ENCODE data around the gene WDR72. TPM values are rescaled to one million over a fixed set of nuclear protein-coding genes. Genes with fewer than 3 reads are reported as not detected.

The WDR72 gene
- total and polyA plus RNA-seq, 2 of the 8 experiments (the other 6 are each of a cell fraction or from before 2014, with no cell fraction given), result 1.2 to 1.9 TPM

GRCh38 chr15:53710906-53711305, 48.6 kb downstream of the WDR72 start:
- no peak overlapping the region for H4K8ac ChIP-seq (ENCODE audit: extremely low read depth, insufficient read depth, low read length)
- H3K4me1 ChIP-seq (replicated peaks in 1 of 4; ENCODE audit: control insufficient read depth in 3 of 4, insufficient read depth in 4 of 4, low read length in 3 of 4), result no peaks in the 10 kb centered on the region
- no peaks in the 10 kb centered on the region for H3K79me1 ChIP-seq (ENCODE audit: low read depth, low read length)
- no peaks in the 10 kb centered on the region for H3K79me2 ChIP-seq (ENCODE audit: control insufficient read depth in 1 of 2, insufficient read depth in 2 of 2, low read length in 2 of 2)
- ChIA-PET CTCF (ENCODE audit: partially characterized antibody) (no interaction called here), POLR2A (ENCODE audit: partially characterized antibody) (no interaction called here)
- no peak overlapping the region for H3K9ac ChIP-seq (replicated peaks in 1 of 4; ENCODE audit: extremely low read depth in 1 of 4, low read depth in 3 of 4, low read length in 3 of 4)
- no peak overlapping the region for H4K91ac ChIP-seq (replicated peaks; ENCODE audit: insufficient read length, low read length)
- no peak overlapping the region for H3K4ac ChIP-seq (replicated peaks; ENCODE audit: insufficient read length, low read depth, low read length)
- H3K9me3 ChIP-seq (ENCODE audit: insufficient read depth in 2 of 2, low read depth in 1 of 2, low read length in 1 of 2), result no peaks in the 10 kb centered on the region
- H4K20me1 ChIP-seq (replicated peaks in 1 of 2; ENCODE audit: control insufficient read depth in 1 of 2, insufficient read depth in 2 of 2, low read length in 2 of 2), result no peaks in the 10 kb centered on the region
- WGBS, 2 experiments (ENCODE audit: extremely low coverage in 1 of 2, insufficient coverage in 1 of 2, insufficient read length in 1 of 2, insufficient replicate concordance in 2 of 2, low coverage in 1 of 2, low lambda C conversion rate in 2 of 2, missing lambda C conversion rate in 1 of 2), result 81% methylated on average over 4 of the region's 4 CpGs; no CpG with 5 or more reads in 1 of the 2 experiments
- H3K56ac ChIP-seq (replicated peaks; ENCODE audit: insufficient read length, low read depth, low read length), result no peak overlapping the region
- no peaks in the 10 kb centered on the region for H3K23me2 ChIP-seq (ENCODE audit: low read depth, low read length)
- DNase-seq (ENCODE audit: low read depth in 1 of 2, low spot score in 2 of 2) (no peak), FAIRE-seq (no peak)
- no peaks in the 10 kb centered on the region for H3K27me3 ChIP-seq (replicated peaks in 1 of 4; ENCODE audit: control insufficient read depth in 3 of 4, extremely low read depth in 1 of 4, insufficient read depth in 3 of 4, low read length in 3 of 4)
- H3K36me3 ChIP-seq (ENCODE audit: control insufficient read depth in 2 of 4, insufficient read depth in 4 of 4, low read length in 3 of 4), result no peaks in the 10 kb centered on the region
- no peak overlapping the region for H2BK120ac ChIP-seq (replicated peaks; ENCODE audit: low read depth, low read length)
- no peak overlapping the region for H2BK12ac ChIP-seq (ENCODE audit: low read depth, low read length)
- H2AK5ac ChIP-seq (ENCODE audit: low read depth, low read length), result no peak overlapping the region
- no peak overlapping the region for H3K23ac ChIP-seq (ENCODE audit: insufficient read length)
- H3K27ac ChIP-seq (ENCODE audit: low read depth, low read length), result no peak overlapping the region
- H3K4me2 ChIP-seq (ENCODE audit: insufficient read depth in 1 of 2, low read depth in 2 of 2, low read length in 2 of 2), result no peak overlapping the region
- no peak overlapping the region for H3K18ac ChIP-seq (ENCODE audit: extremely low read depth, low read length)
- no peak overlapping the region for H2BK15ac ChIP-seq (ENCODE audit: low read length)
- no peak overlapping the region for H4K5ac ChIP-seq (ENCODE audit: insufficient read length, low read depth, low read length)
- no peak overlapping the region for H2AFZ ChIP-seq (ENCODE audit: low read length)
- H3K4me3 ChIP-seq (ENCODE audit: extremely low read depth in 1 of 4, insufficient read depth in 2 of 4, low read depth in 3 of 4, low read length in 4 of 4), result no peak overlapping the region
- H2BK5ac ChIP-seq (ENCODE audit: low read depth, low read length), result no peak overlapping the region
- H3K14ac ChIP-seq (ENCODE audit: insufficient read length), result no peak overlapping the region
- H2BK20ac ChIP-seq (ENCODE audit: low read length), result no peak overlapping the region
- TF ChIP-seq TCF12 (IDR thresholded peaks at IDR 0.05; ENCODE audit: low read depth, low read length) (no peak), CREB1 (IDR thresholded peaks at IDR 0.05) (no peak), CBX8 (IDR thresholded peaks at IDR 0.05; ENCODE audit: borderline replicate concordance, low read depth, low read length) (no peak)
